SK-N-SH (cell line): ENCODE results near the gene RYR3. TPM values are rescaled to one million over a fixed set of nuclear protein-coding genes. Genes with fewer than 3 reads are reported as not detected.

Source experiments
- CTCF ChIA-PET: fragments of 300-600, 350-600 bp; formaldehyde crosslinking; extraction: SDS; loops from one replicate; lab custom pipeline; 2021; lab: Yijun Ruan, JAX
- POLR2A ChIA-PET: fragments of 350-600 bp; sonication (Branson Sonifier 250); formaldehyde crosslinking; extraction: SDS; loops from one replicate; lab custom pipeline; 2020; ENCODE audit warnings: antibody characterized with exemption, inconsistent platforms; lab: Yijun Ruan, JAX
- DNase-seq: peaks from one replicate; pipeline ENCODE4 v3.0.0; 2012
- H2AFZ ChIP-seq: fragments of 200-600 bp; sonication (generic); 2 replicates; pipeline ENCODE4 v1.8.1; 2016; ENCODE audit warnings: antibody characterized with exemption, mild to moderate bottlenecking, low read depth
- H3F3A ChIP-seq: fragments of 200-600 bp; sonication (generic); replicated peaks from 2 replicates; pipeline ENCODE3; 2016; ENCODE audit warnings: antibody characterized with exemption, mild to moderate bottlenecking; ENCODE audit not compliant: insufficient read depth
- H3K27ac ChIP-seq, 2 experiments: fragments of 200-500 bp in 1 of 2; fragments of 200-600 bp in 1 of 2; sonication (Bioruptor generic) in 1 of 2; sonication (generic), shearing (Covaris generic) in 1 of 2; 2 replicates each; pipeline versions ENCODE4 v1.5.1 to v1.6.1; 2014 to 2016; ENCODE audit warnings: low read depth in 2 of 2, inconsistent platforms in 1 of 2, low read length in 1 of 2, mild to moderate bottlenecking in 1 of 2, mixed read lengths in 1 of 2
- H3K27me3 ChIP-seq: fragments of 200-600 bp; sonication (generic), shearing (Covaris generic); 2 replicates; pipeline ENCODE4 v1.6.1; 2016; ENCODE audit warnings: mixed run types; ENCODE audit not compliant: insufficient read depth
- H3K36me3 ChIP-seq, 2 experiments: fragments of 200-500 bp in 1 of 2; fragments of 200-600 bp in 1 of 2; sonication (Bioruptor generic) in 1 of 2; sonication (generic) in 1 of 2; replicated peaks in 1 of 2; 2 replicates each; pipeline versions ENCODE3 to v1.5.1; 2014 to 2016; ENCODE audit warnings: low read length in 1 of 2, mild to moderate bottlenecking in 1 of 2; ENCODE audit not compliant: insufficient read depth in 2 of 2, control insufficient read depth in 1 of 2
- H3K4me1 ChIP-seq, 2 experiments: fragments of 200-500 bp in 1 of 2; fragments of 200-600 bp in 1 of 2; sonication (Bioruptor generic) in 1 of 2; sonication (generic), shearing (Covaris generic) in 1 of 2; 2 replicates each; pipeline versions ENCODE4 v1.5.1 to v1.6.1; 2014 to 2016; ENCODE audit warnings: low read depth in 1 of 2, low read length in 1 of 2, mixed run types in 1 of 2; ENCODE audit not compliant: insufficient read depth in 2 of 2, control insufficient read depth in 1 of 2
- H3K4me2 ChIP-seq: fragments of 200-600 bp; sonication (generic), shearing (Covaris generic); 2 replicates; pipeline ENCODE4 v1.6.1; 2017; ENCODE audit warnings: mixed run types
- H3K4me3 ChIP-seq, 2 experiments: fragments of 200-500 bp in 1 of 2; fragments of 200-600 bp in 1 of 2; sonication (Bioruptor generic) in 1 of 2; sonication (generic), shearing (Covaris generic) in 1 of 2; 2 replicates each; pipeline versions ENCODE4 v1.5.1 to v1.8.1; 2014 to 2016; ENCODE audit warnings: low read depth in 2 of 2, inconsistent platforms in 1 of 2, low read length in 1 of 2, mild to moderate bottlenecking in 1 of 2, mixed read lengths in 1 of 2, moderate library complexity in 1 of 2
- H3K79me2 ChIP-seq: fragments of 200-600 bp; sonication (generic); 2 replicates; pipeline ENCODE4 v1.8.1; 2017; ENCODE audit warnings: mild to moderate bottlenecking; ENCODE audit not compliant: insufficient read depth
- H3K9ac ChIP-seq: fragments of 200-600 bp; sonication (generic); 2 replicates; pipeline ENCODE4 v1.6.1; 2017; ENCODE audit warnings: mixed run types
- H3K9me2 ChIP-seq: fragments of 200-600 bp; sonication (generic); 2 replicates; pipeline ENCODE4 v1.6.1; 2017; ENCODE audit warnings: mixed run types
- H3K9me3 ChIP-seq: fragments of 200-600 bp; sonication (generic); 2 replicates; pipeline ENCODE4 v1.6.1; 2017; ENCODE audit warnings: mixed run types, mild to moderate bottlenecking, moderate library complexity
- H4K20me1 ChIP-seq: fragments of 200-600 bp; sonication (generic); 2 replicates; pipeline ENCODE4 v1.6.1; 2017; ENCODE audit warnings: mild to moderate bottlenecking, mixed run types; ENCODE audit not compliant: insufficient read depth
- ELF1 ChIP-seq: IDR thresholded peaks from 2 replicates; pipeline ENCODE4 v1.4.0; 2012
- FOSL2 ChIP-seq: IDR thresholded peaks from 2 replicates; pipeline ENCODE4 v1.4.0; 2012; ENCODE audit warnings: low read depth, mild to moderate bottlenecking, moderate library complexity, borderline replicate concordance
- FOXJ3 ChIP-seq: sonication (generic); formaldehyde crosslinking; IDR thresholded peaks from 2 replicates; pipeline ENCODE4 v1.5.1; 2020; ENCODE audit warnings: mild to moderate bottlenecking, missing genetic modification reagents
- MEF2A ChIP-seq: IDR thresholded peaks from 2 replicates; pipeline ENCODE4 v1.4.0; 2012; ENCODE audit warnings: low read depth, borderline replicate concordance
- MXI1 ChIP-seq: IDR thresholded peaks from 2 replicates; pipeline ENCODE4 v1.6.1; 2012; ENCODE audit warnings: mild to moderate bottlenecking, low read depth, low read length, improper control_type of control experiment
- NFIC ChIP-seq: IDR thresholded peaks from 2 replicates; pipeline ENCODE4 v1.4.0; 2012; ENCODE audit warnings: borderline replicate concordance
- NRF1 ChIP-seq: IDR thresholded peaks from 2 replicates; pipeline ENCODE4 v1.6.1; 2012; ENCODE audit warnings: low read depth, mild to moderate bottlenecking, low read length
- RCOR1 ChIP-seq: fragments of 150-350 bp; IDR thresholded peaks from 2 replicates; pipeline ENCODE4 v1.6.1; 2017; ENCODE audit warnings: antibody characterized with exemption, low read length
- RFX5 ChIP-seq: IDR thresholded peaks from 2 replicates; pipeline ENCODE4 v1.6.1; 2012; ENCODE audit warnings: mild to moderate bottlenecking, improper control_type of control experiment, low read length
- SIN3A ChIP-seq: IDR thresholded peaks from 2 replicates; pipeline ENCODE4 v1.6.1; 2012; ENCODE audit warnings: low read depth, mild to moderate bottlenecking, low read length, moderate library complexity, borderline replicate concordance
- SMC3 ChIP-seq: IDR thresholded peaks from 2 replicates; pipeline ENCODE4 v1.6.1; 2012; ENCODE audit warnings: low read depth, low read length, improper control_type of control experiment
- TAF1 ChIP-seq: IDR thresholded peaks from 2 replicates; pipeline ENCODE4 v1.6.1; 2012; ENCODE audit warnings: low read depth, mild to moderate bottlenecking, low read length, moderate library complexity, borderline replicate concordance
- USF1 ChIP-seq: IDR thresholded peaks from 2 replicates; pipeline ENCODE4 v1.4.0; 2012; ENCODE audit warnings: low read depth, borderline replicate concordance
- YY1 ChIP-seq: IDR thresholded peaks from 2 replicates; pipeline ENCODE4 v1.4.0; 2012; ENCODE audit warnings: low read depth, mild to moderate bottlenecking
- WGBS: methylation state at CpG from one replicate; pipeline ENCODE4 v1.1.6; 2017; ENCODE audit warnings: low lambda C conversion rate; 5-methylcytosine and 5-hydroxymethylcytosine counted together
- polyA plus RNA-seq, 3 experiments: library from polyadenylated mRNA; depleted of rRNA; stranded (reverse); fragments of >200 nt; gene quantifications; 2 replicates each; pipeline ENCODE4 v1.2.3, GENCODE V29; 2012
- TF ChIP-seq, protein P1 (sequence below): IDR thresholded peaks from 2 replicates; pipeline ENCODE4 v1.4.0; 2012; ENCODE audit warnings: low read depth, borderline replicate concordance
- TF ChIP-seq, protein P2 (sequence below): fragments of 200-600 bp; sonication (generic); IDR thresholded peaks from 2 replicates; pipeline ENCODE4 v1.6.1; 2017; ENCODE audit warnings: antibody characterized with exemption, mild to moderate bottlenecking, moderate library complexity

RYR3 gene
- polyA plus RNA-seq, 1 of the 3 experiments (the other 2 are of a cell fraction): 0.02 TPM

GRCh38 chr15:33343275-33343674, 32.5 kb downstream of the RYR3 start (continued):
- TF ChIP-seq, protein P1, sequence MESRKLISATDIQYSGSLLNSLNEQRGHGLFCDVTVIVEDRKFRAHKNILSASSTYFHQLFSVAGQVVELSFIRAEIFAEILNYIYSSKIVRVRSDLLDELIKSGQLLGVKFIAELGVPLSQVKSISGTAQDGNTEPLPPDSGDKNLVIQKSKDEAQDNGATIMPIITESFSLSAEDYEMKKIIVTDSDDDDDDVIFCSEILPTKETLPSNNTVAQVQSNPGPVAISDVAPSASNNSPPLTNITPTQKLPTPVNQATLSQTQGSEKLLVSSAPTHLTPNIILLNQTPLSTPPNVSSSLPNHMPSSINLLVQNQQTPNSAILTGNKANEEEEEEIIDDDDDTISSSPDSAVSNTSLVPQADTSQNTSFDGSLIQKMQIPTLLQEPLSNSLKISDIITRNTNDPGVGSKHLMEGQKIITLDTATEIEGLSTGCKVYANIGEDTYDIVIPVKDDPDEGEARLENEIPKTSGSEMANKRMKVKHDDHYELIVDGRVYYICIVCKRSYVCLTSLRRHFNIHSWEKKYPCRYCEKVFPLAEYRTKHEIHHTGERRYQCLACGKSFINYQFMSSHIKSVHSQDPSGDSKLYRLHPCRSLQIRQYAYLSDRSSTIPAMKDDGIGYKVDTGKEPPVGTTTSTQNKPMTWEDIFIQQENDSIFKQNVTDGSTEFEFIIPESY: no peak

GRCh38 chr15:33344111-33344510, 33.3 kb downstream of the RYR3 start:
- CTCF ChIA-PET: interaction anchor here (1.1 kb wide), 1 partner anchor 9 kb away, joined by 3 read pairs; no protein-coding TSS in a partner anchor
- Histone ChIP-seq H3K9ac (no peak overlapping the region), H3K79me2 (no peaks in the 10 kb centered on the region), H4K20me1 (no peaks in the 10 kb centered on the region), H3K27me3 (no peaks in the 10 kb centered on the region), H2AFZ (no peak overlapping the region), H3K4me3 (no peak overlapping the region), H3K4me1 (no peaks in the 10 kb centered on the region), H3K27ac (no peak overlapping the region), H3K4me2 (no peak overlapping the region), H3K9me3 (no peaks in the 10 kb centered on the region), H3F3A (no peaks in the 10 kb centered on the region), H3K9me2 (no peaks in the 10 kb centered on the region), H3K36me3 (no peaks in the 10 kb centered on the region)
- TF ChIP-seq YY1: no peak
- TF ChIP-seq ELF1: no peak
- TF ChIP-seq RCOR1: no peak
- no peak for TF ChIP-seq NFIC
- no peak for TF ChIP-seq NRF1
- no peak for TF ChIP-seq FOXJ3 (CRISPR knock-in tag)
- TF ChIP-seq, protein P2, sequence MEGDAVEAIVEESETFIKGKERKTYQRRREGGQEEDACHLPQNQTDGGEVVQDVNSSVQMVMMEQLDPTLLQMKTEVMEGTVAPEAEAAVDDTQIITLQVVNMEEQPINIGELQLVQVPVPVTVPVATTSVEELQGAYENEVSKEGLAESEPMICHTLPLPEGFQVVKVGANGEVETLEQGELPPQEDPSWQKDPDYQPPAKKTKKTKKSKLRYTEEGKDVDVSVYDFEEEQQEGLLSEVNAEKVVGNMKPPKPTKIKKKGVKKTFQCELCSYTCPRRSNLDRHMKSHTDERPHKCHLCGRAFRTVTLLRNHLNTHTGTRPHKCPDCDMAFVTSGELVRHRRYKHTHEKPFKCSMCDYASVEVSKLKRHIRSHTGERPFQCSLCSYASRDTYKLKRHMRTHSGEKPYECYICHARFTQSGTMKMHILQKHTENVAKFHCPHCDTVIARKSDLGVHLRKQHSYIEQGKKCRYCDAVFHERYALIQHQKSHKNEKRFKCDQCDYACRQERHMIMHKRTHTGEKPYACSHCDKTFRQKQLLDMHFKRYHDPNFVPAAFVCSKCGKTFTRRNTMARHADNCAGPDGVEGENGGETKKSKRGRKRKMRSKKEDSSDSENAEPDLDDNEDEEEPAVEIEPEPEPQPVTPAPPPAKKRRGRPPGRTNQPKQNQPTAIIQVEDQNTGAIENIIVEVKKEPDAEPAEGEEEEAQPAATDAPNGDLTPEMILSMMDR: no peak
- TF ChIP-seq USF1: no peak
- DNase-seq: no peak
- 65% methylated on average over 2 of the region's 2 CpGs for WGBS
- POLR2A ChIA-PET: no interaction called here

DNA sequence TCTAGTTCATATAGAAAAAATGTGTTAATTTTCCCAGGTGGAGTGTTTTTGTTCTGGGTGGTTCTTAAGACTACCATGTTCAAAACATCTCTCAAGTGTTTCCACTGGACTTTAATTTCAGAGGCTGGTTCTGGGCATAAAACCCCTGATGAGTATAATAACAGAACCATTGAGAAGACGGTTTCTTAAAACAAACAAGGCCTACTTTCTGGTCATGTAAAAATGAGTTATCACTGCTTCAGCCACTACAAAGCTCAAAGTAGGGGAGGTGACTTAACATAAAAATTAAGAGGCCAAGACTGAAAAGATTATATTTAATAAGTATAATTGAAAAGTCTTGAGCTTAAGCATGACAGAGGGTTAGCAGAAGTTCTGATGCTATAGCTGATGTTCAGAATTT, 33.8 kb downstream of the RYR3 start:
- Histone ChIP-seq H3K9ac (no peak overlapping the region), H3K36me3 (no peaks in the 10 kb centered on the region), H3K9me3 (no peaks in the 10 kb centered on the region), H3K27ac (no peak overlapping the region), H2AFZ (no peak overlapping the region), H3K4me1 (no peaks in the 10 kb centered on the region), H4K20me1 (no peaks in the 10 kb centered on the region), H3F3A (no peaks in the 10 kb centered on the region), H3K4me2 (no peak overlapping the region), H3K9me2 (no peaks in the 10 kb centered on the region), H3K4me3 (no peak overlapping the region), H3K79me2 (no peaks in the 10 kb centered on the region), H3K27me3 (no peaks in the 10 kb centered on the region)
- ChIA-PET POLR2A (no interaction called here), CTCF (interaction anchor here (1.1 kb wide), 1 partner anchor 10 kb away, joined by 3 read pairs; no protein-coding TSS in a partner anchor)
- 15% methylated on average over 1 of the region's 1 CpG for WGBS
- DNase-seq: no peak
- no peak for TF ChIP-seq NFIC
- TF ChIP-seq, protein P2: no peak
- no peak for TF ChIP-seq ELF1
- TF ChIP-seq MEF2A: no peak
- no peak for TF ChIP-seq RFX5
- no peak for TF ChIP-seq MXI1
- TF ChIP-seq, protein P1: no peak
- TF ChIP-seq SMC3: no peak
- no peak for TF ChIP-seq TAF1
- no peak for TF ChIP-seq FOSL2
- TF ChIP-seq SIN3A: no peak
